WERI-Rb-1 (cell line): ENCODE results near the gene PXDC1.

ENCODE experiments used
- DNase-seq: peaks from one replicate; pipeline ENCODE4 v3.0.0-alpha.2; 2020
- H3K27ac ChIP-seq: fragments of 250-450 bp; sonication (Bioruptor Pico); 2 replicates; pipeline ENCODE4 v1.5.1; 2020; ENCODE audit warnings: mild to moderate bottlenecking, moderate library complexity
- H3K27me3 ChIP-seq: fragments of 250-450 bp; sonication (Bioruptor Pico); 2 replicates; pipeline ENCODE4 v1.5.1; 2021; ENCODE audit warnings: mild to moderate bottlenecking, low read depth, moderate library complexity; ENCODE audit not compliant: insufficient read depth, severe bottlenecking
- H3K36me3 ChIP-seq: fragments of 250-450 bp; sonication (Bioruptor Pico); 2 replicates; pipeline ENCODE4 v1.5.1; 2020; ENCODE audit warnings: mild to moderate bottlenecking, moderate library complexity
- H3K4me3 ChIP-seq: 2 replicates; pipeline ENCODE4 v1.5.1; 2011; ENCODE audit warnings: low read depth, mild to moderate bottlenecking, control low read depth, low read length
- H3K9me3 ChIP-seq: fragments of 250-450 bp; sonication (Bioruptor Pico); 2 replicates; pipeline ENCODE4 v1.5.1; 2021; ENCODE audit warnings: mild to moderate bottlenecking, moderate library complexity; ENCODE audit not compliant: severe bottlenecking
- CTCF ChIP-seq: IDR thresholded peaks from 2 replicates; pipeline ENCODE4 v1.5.1; 2011; ENCODE audit warnings: low read depth, mild to moderate bottlenecking, control low read depth, inconsistent platforms, low read length

Gene PXDC1

GRCh38 chr6:3751730-3752530, 417 bp upstream of the PXDC1 start:
- DNase-seq, result peak; percentile 94
- H3K9me3 ChIP-seq, result no peaks in the 10 kb centered on the region
- H3K27ac ChIP-seq, result no peak overlapping the region; the same call in 1 of the 2 replicates
- TF ChIP-seq CTCF, result peak; percentile 53
- peaks cover 6% of the 10 kb centered on the region for H3K27me3 ChIP-seq
- peak overlapping the region; percentile 62 for H3K4me3 ChIP-seq
- H3K36me3 ChIP-seq, result no peaks in the 10 kb centered on the region

GRCh38 chr6:3750317-3751076, 1.0 kb downstream of the PXDC1 start:
- Histone ChIP-seq H3K27ac (no peak overlapping the region), H3K4me3 (peak overlapping the region; percentile 62), H3K27me3 (peaks cover 6% of the 10 kb centered on the region), H3K9me3 (no peaks in the 10 kb centered on the region), H3K36me3 (no peaks in the 10 kb centered on the region; the same call in 1 of the 2 replicates)
- TF ChIP-seq CTCF, result no peak
- peak; percentile 49 for DNase-seq

GRCh38 chr6:3749977-3750316, 1.6 kb downstream of the PXDC1 start:
- H3K4me3 ChIP-seq, result peak overlapping the region; percentile 62; the same call in 1 of the 2 replicates
- peaks cover 6% of the 10 kb centered on the region for H3K27me3 ChIP-seq

GRCh38 chr6:3749067-3749841, 2.3 kb downstream of the PXDC1 start:
- Histone ChIP-seq H3K27me3 (peaks cover 6% of the 10 kb centered on the region), H3K36me3 (no peaks in the 10 kb centered on the region; the same call in 1 of the 2 replicates), H3K27ac (no peak overlapping the region), H3K4me3 (no peak overlapping the region), H3K9me3 (no peaks in the 10 kb centered on the region)
- no peak for TF ChIP-seq CTCF
- DNase-seq, result peak; percentile 42

More at GRCh38 chr6:3749977-3750316, 1.6 kb downstream of the PXDC1 start:
- Histone ChIP-seq H3K9me3 (no peaks in the 10 kb centered on the region), H3K36me3 (no peaks in the 10 kb centered on the region; the same call in 1 of the 2 replicates), H3K27ac (no peak overlapping the region)
- no peak for DNase-seq
- no peak for TF ChIP-seq CTCF

GRCh38 chr6:3748208-3749066, 3.1 kb downstream of the PXDC1 start:
- peak; percentile 88 for DNase-seq
- H3K27ac ChIP-seq, result no peak overlapping the region
- no peaks in the 10 kb centered on the region for H3K9me3 ChIP-seq
- TF ChIP-seq CTCF, result peak; percentile 99
- H3K36me3 ChIP-seq, result no peaks in the 10 kb centered on the region; the same call in 1 of the 2 replicates
- no peak overlapping the region for H3K4me3 ChIP-seq
- H3K27me3 ChIP-seq, result peaks cover 6% of the 10 kb centered on the region
